Right atrium auricular region (tissue), 2 donors: ENCODE measurements around the gene RAI1. TPM values are rescaled to one million over a fixed set of nuclear protein-coding genes. Genes with fewer than 3 reads are reported as not detected.
"Not testable (repeated sequence)": the region's sequence is repeated elsewhere in the genome, so short reads cannot be mapped to it uniquely, and the experiment has no call there.

Experiments
- DNase-seq: peaks from one replicate; pipeline ENCODE4 v3.0.0-alpha.2; 2019; ENCODE audit warnings: low spot score
- H3K27ac ChIP-seq, 2 donors: fragments of 200-600 bp; sonication (generic); 1 replicate in 1 of 2; 2 replicates in 1 of 2; pipeline ENCODE4 v1.5.1; 2016 to 2019
- H3K27me3 ChIP-seq, 2 donors: fragments of 200-600 bp; sonication (generic); one replicate each; pipeline versions ENCODE4 v1.5.1 to v1.6.0; 2017 to 2019
- H3K36me3 ChIP-seq: fragments of 200-600 bp; sonication (generic); one replicate; pipeline ENCODE4 v1.5.1; 2016
- H3K4me1 ChIP-seq, 2 donors: fragments of 200-600 bp; sonication (generic); one replicate each; pipeline versions ENCODE4 v1.5.1 to v1.6.0; 2017 to 2019
- H3K4me3 ChIP-seq, 2 donors: fragments of 200-600 bp; sonication (generic); 1 replicate in 1 of 2; 2 replicates in 1 of 2; pipeline ENCODE4 v1.5.1; 2017 to 2019; ENCODE audit warnings: mild to moderate bottlenecking in 1 of 2, moderate library complexity in 1 of 2
- H3K9me3 ChIP-seq, 2 donors: fragments of 200-600 bp; sonication (generic); one replicate each; pipeline ENCODE4 v1.5.1; 2019
- CTCF ChIP-seq, 2 donors: fragments of 200-600 bp; sonication (generic); IDR thresholded peaks; one replicate each; pipeline ENCODE4 v1.5.1; 2019; ENCODE audit warnings: antibody characterized with exemption in 2 of 2
- total RNA-seq, 2 donors: library from RNA; depleted of rRNA; stranded (reverse); fragments of >200 nt; gene quantifications; one replicate each; pipeline ENCODE4 v1.1.0, GENCODE V29; 2016

The RAI1 gene
- 10 to 100 TPM; 23.8 to 24.9 TPM for total RNA-seq

- H3K27me3 ChIP-seq, result no peaks in the 10 kb centered on the region
- H3K36me3 ChIP-seq, result no peaks in the 10 kb centered on the region
- TF ChIP-seq CTCF (IDR thresholded peaks at IDR 0.05), result peak; percentile 74 to 95
- no peak for DNase-seq
- peaks cover 0 to 39% of the 10 kb centered on the region in 2 donors for H3K4me1 ChIP-seq
- H3K4me3 ChIP-seq, result peak within 1 kb of the TSS; percentile 68 to 87
- peak within 1 kb of the TSS; percentile 91 to 97 for H3K27ac ChIP-seq
- H3K9me3 ChIP-seq, result no peaks in the 10 kb centered on the region
These were observed at the start of gene RAI1 for GRCh38 chr17:17681187-17681743. TSS of gene RAI1 (plus strand) at chr17:17681458. CDS start at chr17:17792949, 111,491 bp downstream.

GRCh38 chr17:17632690-17633089 lies 48.6 kb upstream of the RAI1 start:
- H3K4me3 ChIP-seq, H3K9me3 ChIP-seq, H3K36me3 ChIP-seq, H3K4me1 ChIP-seq, H3K27ac ChIP-seq, H3K27me3 ChIP-seq, DNase-seq: not testable (repeated sequence)

- DNase-seq, result no peak
- TF ChIP-seq CTCF (IDR thresholded peaks at IDR 0.05), result no peak
- H3K36me3 ChIP-seq, result no peaks in the 10 kb centered on the region
- H3K27ac ChIP-seq, result no peak overlapping the region
- H3K4me3 ChIP-seq, result no peak overlapping the region
- no peaks in the 10 kb centered on the region for H3K9me3 ChIP-seq
- H3K27me3 ChIP-seq, result no peaks in the 10 kb centered on the region
- H3K4me1 ChIP-seq, result peaks cover 0 to 3% of the 10 kb centered on the region in 2 donors
These were observed 47.9 kb upstream of the RAI1 start for GRCh38 chr17:17633310-17633709.

- Histone ChIP-seq H3K4me1 (peaks cover 0 to 3% of the 10 kb centered on the region in 2 donors), H3K9me3 (no peaks in the 10 kb centered on the region), H3K27ac (no peak overlapping the region), H3K27me3 (no peaks in the 10 kb centered on the region), H3K36me3 (no peaks in the 10 kb centered on the region), H3K4me3 (no peak overlapping the region)
- TF ChIP-seq CTCF (IDR thresholded peaks at IDR 0.05), result no peak
- DNase-seq, result no peak
These were observed 46.1 kb upstream of the RAI1 start for GRCh38 chr17:17635126-17635525.

GRCh38 chr17:17635537-17636271 lies 45.6 kb upstream of the RAI1 start:
- not testable (repeated sequence) for DNase-seq, H3K36me3 ChIP-seq, H3K27ac ChIP-seq, H3K4me3 ChIP-seq, H3K27me3 ChIP-seq, H3K4me1 ChIP-seq, H3K9me3 ChIP-seq

- H3K4me1 ChIP-seq, result peaks cover 0 to 3% of the 10 kb centered on the region in 2 donors
These were observed 44.9 kb upstream of the RAI1 start for GRCh38 chr17:17636272-17636885.

More at GRCh38 chr17:17636272-17636885, 44.9 kb upstream of the RAI1 start:
- Histone ChIP-seq H3K27me3 (no peaks in the 10 kb centered on the region), H3K9me3 (no peaks in the 10 kb centered on the region), H3K27ac (no peak overlapping the region), H3K36me3 (no peaks in the 10 kb centered on the region), H3K4me3 (no peak overlapping the region)
- no peak for TF ChIP-seq CTCF (IDR thresholded peaks at IDR 0.05)
- DNase-seq, result no peak
